Breast epithelium (tissue), 4 donors: Measurements from ENCODE around the gene NUP210. TPM values are rescaled to one million over a fixed set of nuclear protein-coding genes. Genes with fewer than 3 reads are reported as not detected.
A peak's percentile ranks its signal among the peaks of the same experiment; 100 is the strongest.

Experiments used
- DNase-seq, 2 donors: peaks; one replicate each; pipeline ENCODE4 v3.0.0-alpha.2; 2019; ENCODE audit warnings: low spot score in 2 of 2
- H3K27ac ChIP-seq, 2 donors: fragments of 200-600 bp; sonication (generic) in 1 of 2; one replicate each; pipeline ENCODE4 v1.5.1; 2016 to 2019; ENCODE audit warnings: mild to moderate bottlenecking in 1 of 2
- H3K27me3 ChIP-seq, 2 donors: fragments of 200-600 bp; sonication (generic) in 1 of 2; one replicate each; pipeline versions ENCODE4 v1.5.1 to v1.6.0; 2017 to 2019; ENCODE audit warnings: control low read depth in 1 of 2, mild to moderate bottlenecking in 1 of 2
- H3K36me3 ChIP-seq: fragments of 200-600 bp; one replicate; pipeline ENCODE4 v1.5.1; 2019
- H3K4me1 ChIP-seq, 2 donors: fragments of 200-600 bp; sonication (generic); one replicate each; pipeline ENCODE4 v1.5.1; 2016 to 2019; ENCODE audit warnings: control low read depth in 1 of 2
- H3K4me3 ChIP-seq, 3 donors: fragments of 200-600 bp; sonication (generic); 1 replicate in 2 of 3; 2 replicates in 1 of 3; pipeline ENCODE4 v1.5.1; 2016 to 2019; ENCODE audit warnings: mild to moderate bottlenecking in 3 of 3, moderate library complexity in 2 of 3
- H3K9me3 ChIP-seq, 2 donors: fragments of 200-600 bp; sonication (generic) in 1 of 2; one replicate each; pipeline ENCODE4 v1.5.1; 2016 to 2019; ENCODE audit warnings: control low read depth in 1 of 2
- POLR2A ChIP-seq: fragments of 450-650 bp; IDR thresholded peaks from one replicate; pipeline ENCODE4 v1.6.1; 2016; ENCODE audit warnings: antibody characterized with exemption, mild to moderate bottlenecking, moderate library complexity
- POLR2AphosphoS5 ChIP-seq, 3 donors: sonication (generic); formaldehyde crosslinking; IDR thresholded peaks; one replicate each; pipeline ENCODE4 v1.6.1; 2017; ENCODE audit warnings: antibody characterized with exemption in 3 of 3
- intact Hi-C: fragments of 100-400 bp; cut with DNase I; formaldehyde crosslinking; loops from one replicate; pipeline ENCODE4 v1.15.1; 2023; ENCODE audit warnings: low total_unique reads
- total RNA-seq, 3 donors: library from RNA; depleted of rRNA; stranded (reverse); fragments of >200 nt; gene quantifications; one replicate each; pipeline ENCODE4 v1.1.0, GENCODE V29; 2016
- TF ChIP-seq, protein P1 (sequence below), 3 donors: fragments of 450-650 bp; IDR thresholded peaks; one replicate each; pipeline ENCODE4 v1.5.1; 2016 to 2017; ENCODE audit warnings: antibody characterized with exemption in 3 of 3, mild to moderate bottlenecking in 3 of 3, moderate library complexity in 3 of 3

NUP210 gene
- total RNA-seq: 10 to 100 TPM in 2 of 3 donors, 1 to 10 TPM in 1; 2.2 to 15.2 (median 14.7) TPM

DNA sequence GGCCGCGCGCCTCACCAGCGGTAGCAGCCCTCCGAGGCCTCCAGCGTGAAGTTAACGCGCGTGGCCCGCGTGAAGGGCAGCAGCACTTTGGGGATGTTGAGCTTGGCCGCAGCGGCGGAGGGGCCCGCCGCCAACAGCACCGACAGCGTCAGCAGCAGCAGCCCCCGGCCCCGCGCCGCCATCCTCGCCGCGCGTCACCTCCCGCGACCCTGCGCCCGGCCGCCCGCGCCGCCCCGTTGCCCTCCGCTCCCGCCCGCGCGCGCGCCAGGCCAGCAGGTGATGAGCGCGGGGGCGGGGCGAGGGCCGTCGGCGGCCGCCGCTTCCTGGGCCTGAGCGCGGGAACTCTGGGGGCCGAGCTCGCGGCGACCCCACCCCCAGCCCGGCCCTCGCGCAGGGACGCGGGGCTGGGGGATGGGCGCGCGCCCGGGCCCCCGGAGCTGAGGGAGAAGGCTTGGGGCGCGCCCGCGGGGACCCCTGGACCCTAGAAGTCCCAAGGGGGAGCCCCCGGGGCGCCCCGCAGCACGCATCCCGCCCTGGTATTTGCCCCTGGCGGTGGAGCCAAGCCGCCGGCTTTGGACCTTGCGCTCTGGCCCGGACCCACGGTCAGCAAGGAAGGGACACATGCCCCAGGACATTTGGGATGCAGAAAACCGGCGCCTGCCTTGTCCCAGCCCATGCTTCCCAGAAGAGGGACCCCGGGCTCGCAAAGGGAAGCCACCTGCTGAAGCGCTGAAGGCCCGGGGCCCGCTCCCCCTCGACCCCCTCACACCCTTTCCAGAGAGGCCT, at the start of gene NUP210:
NUP210 (minus strand) TSS at position 278 of the 786 bp plus-strand sequence; CDS start at position 182, 96 bp downstream.
- TF ChIP-seq POLR2AphosphoS5 (IDR thresholded peaks at IDR 0.05) (no peak), POLR2A (no peak)
- TF ChIP-seq, protein P1, sequence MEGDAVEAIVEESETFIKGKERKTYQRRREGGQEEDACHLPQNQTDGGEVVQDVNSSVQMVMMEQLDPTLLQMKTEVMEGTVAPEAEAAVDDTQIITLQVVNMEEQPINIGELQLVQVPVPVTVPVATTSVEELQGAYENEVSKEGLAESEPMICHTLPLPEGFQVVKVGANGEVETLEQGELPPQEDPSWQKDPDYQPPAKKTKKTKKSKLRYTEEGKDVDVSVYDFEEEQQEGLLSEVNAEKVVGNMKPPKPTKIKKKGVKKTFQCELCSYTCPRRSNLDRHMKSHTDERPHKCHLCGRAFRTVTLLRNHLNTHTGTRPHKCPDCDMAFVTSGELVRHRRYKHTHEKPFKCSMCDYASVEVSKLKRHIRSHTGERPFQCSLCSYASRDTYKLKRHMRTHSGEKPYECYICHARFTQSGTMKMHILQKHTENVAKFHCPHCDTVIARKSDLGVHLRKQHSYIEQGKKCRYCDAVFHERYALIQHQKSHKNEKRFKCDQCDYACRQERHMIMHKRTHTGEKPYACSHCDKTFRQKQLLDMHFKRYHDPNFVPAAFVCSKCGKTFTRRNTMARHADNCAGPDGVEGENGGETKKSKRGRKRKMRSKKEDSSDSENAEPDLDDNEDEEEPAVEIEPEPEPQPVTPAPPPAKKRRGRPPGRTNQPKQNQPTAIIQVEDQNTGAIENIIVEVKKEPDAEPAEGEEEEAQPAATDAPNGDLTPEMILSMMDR (IDR thresholded peaks at IDR 0.05): no peak
- Histone ChIP-seq H3K27ac (peak within 1 kb of the TSS; percentile 30 to 72), H3K36me3 (no peaks in the 10 kb centered on the region), H3K9me3 (no peaks in the 10 kb centered on the region), H3K27me3 (no peaks in the 10 kb centered on the region), H3K4me1 (no peaks in the 10 kb centered on the region), H3K4me3 (peak within 1 kb of the TSS; percentile 28 to 74 (median 63))
- DNase-seq: no peak
- intact Hi-C loops: no loop called here

GRCh38 chr3:13466781-13467180, 46.7 kb upstream of the NUP210 start:
- Histone ChIP-seq H3K36me3 (no peaks in the 10 kb centered on the region), H3K27me3 (no peaks in the 10 kb centered on the region), H3K9me3 (no peaks in the 10 kb centered on the region), H3K4me1 (no peaks in the 10 kb centered on the region), H3K4me3 (no peak overlapping the region), H3K27ac (no peak overlapping the region)
- no peak for DNase-seq
- intact Hi-C loops: no loop called here
- TF ChIP-seq, protein P1 (IDR thresholded peaks at IDR 0.05): no peak
- TF ChIP-seq POLR2A (no peak), POLR2AphosphoS5 (IDR thresholded peaks at IDR 0.05) (no peak)

- Histone ChIP-seq H3K36me3 (no peaks in the 10 kb centered on the region), H3K4me3 (no peak overlapping the region), H3K4me1 (no peaks in the 10 kb centered on the region), H3K27me3 (no peaks in the 10 kb centered on the region), H3K27ac (no peak overlapping the region), H3K9me3 (no peaks in the 10 kb centered on the region)
- intact Hi-C loops: no loop called here
- no peak for DNase-seq
- TF ChIP-seq POLR2A (no peak), POLR2AphosphoS5 (IDR thresholded peaks at IDR 0.05) (no peak)
- TF ChIP-seq, protein P1 (IDR thresholded peaks at IDR 0.05): no peak
These were observed 45.2 kb upstream of the NUP210 start for GRCh38 chr3:13465236-13465873.

DNA sequence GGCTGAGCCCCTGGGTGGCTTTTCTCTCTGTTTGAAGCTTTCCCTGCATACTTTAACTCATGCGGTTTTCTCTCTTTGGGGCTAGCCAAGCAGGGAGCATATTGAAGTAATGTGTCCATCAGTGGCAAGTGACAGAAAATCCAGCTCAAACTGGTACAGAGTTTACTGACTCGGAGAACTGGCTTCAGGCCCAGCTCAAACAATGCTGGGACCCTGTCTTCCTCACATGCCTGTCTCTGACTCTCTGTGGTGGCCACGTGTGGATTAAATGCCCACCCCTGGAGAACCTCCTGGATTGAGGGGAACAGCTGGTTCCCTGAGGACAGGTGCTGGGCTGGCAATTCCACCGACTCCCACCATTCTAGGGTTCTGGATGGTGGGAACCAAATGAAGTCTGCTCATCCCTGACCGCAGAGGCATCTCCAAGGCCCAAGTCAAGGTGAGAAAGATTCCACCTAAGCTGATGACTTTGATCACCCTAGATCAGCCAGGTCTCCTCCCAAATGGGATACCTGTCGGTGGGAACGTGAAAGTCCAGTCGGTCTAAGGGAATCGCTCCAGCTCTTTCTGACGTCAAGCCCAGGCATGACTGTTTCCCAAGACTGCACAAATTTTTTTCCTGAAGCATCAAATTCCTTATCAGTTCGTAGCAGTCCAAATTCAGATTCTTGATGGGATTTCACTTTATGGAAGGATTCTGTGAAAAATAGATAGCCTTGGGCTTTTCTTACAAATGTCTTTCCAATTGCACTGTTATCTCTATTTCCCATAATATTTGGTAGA, 43.7 kb upstream of the NUP210 start:
- Histone ChIP-seq H3K9me3 (no peaks in the 10 kb centered on the region), H3K4me1 (no peaks in the 10 kb centered on the region), H3K36me3 (no peaks in the 10 kb centered on the region), H3K27me3 (no peaks in the 10 kb centered on the region), H3K4me3 (no peak overlapping the region), H3K27ac (no peak overlapping the region)
- TF ChIP-seq, protein P1 (IDR thresholded peaks at IDR 0.05): no peak
- TF ChIP-seq POLR2A: no peak
- TF ChIP-seq POLR2AphosphoS5 (IDR thresholded peaks at IDR 0.05): no peak
- intact Hi-C loops: no loop called here
- no peak for DNase-seq
